ENCODE data around the gene GET4.
"Not testable (repeated sequence)": the region's sequence is repeated elsewhere in the genome, so short reads cannot be mapped to it uniquely, and the experiment has no call there.

Gene GET4

GRCh38 chr7:898460-898854 is 22.1 kb downstream of the GET4 start:
- no peak overlapping the region for H3K4me3 ChIP-seq (ENCODE audit: low read depth, low read length)

GRCh38 chr7:898855-899681 is 22.7 kb downstream of the GET4 start:
- no peak overlapping the region for H3K4me3 ChIP-seq (ENCODE audit: low read depth, low read length)

GRCh38 chr7:899806-900205 is 23.5 kb downstream of the GET4 start:
- no peak overlapping the region for H3K4me3 ChIP-seq (ENCODE audit: low read depth, low read length)

GRCh38 chr7:900331-901040 is 24.1 kb downstream of the GET4 start:
- no peak overlapping the region for H3K4me3 ChIP-seq (ENCODE audit: low read depth, low read length)

GRCh38 chr7:901041-901387 is 24.7 kb downstream of the GET4 start:
- no peak overlapping the region for H3K4me3 ChIP-seq (ENCODE audit: low read depth, low read length)

- no peak overlapping the region for H3K4me3 ChIP-seq (ENCODE audit: low read depth, low read length)
Observed at GRCh38 chr7:901388-902154, 25.2 kb downstream of the GET4 start.

- H3K4me3 ChIP-seq (ENCODE audit: low read depth, low read length): no peak overlapping the region
Observed at GRCh38 chr7:902996-903395, 26.6 kb downstream of the GET4 start.

GRCh38 chr7:903921-904755 is 27.8 kb downstream of the GET4 start:
- no peak overlapping the region for H3K4me3 ChIP-seq (ENCODE audit: low read depth, low read length)

- H3K4me3 ChIP-seq (ENCODE audit: low read depth, low read length): no peak overlapping the region
Observed at GRCh38 chr7:904847-905246, 28.5 kb downstream of the GET4 start.

- no peak overlapping the region for H3K4me3 ChIP-seq (ENCODE audit: low read depth, low read length)
Observed at GRCh38 chr7:906776-907157, 30.4 kb downstream of the GET4 start.

- H3K4me3 ChIP-seq (ENCODE audit: low read depth, low read length): no peak overlapping the region
Observed at GRCh38 chr7:907158-907980, 31.0 kb downstream of the GET4 start.

- H3K4me3 ChIP-seq (ENCODE audit: low read depth, low read length): no peak overlapping the region
Observed at GRCh38 chr7:908159-908581, 31.8 kb downstream of the GET4 start.

GRCh38 chr7:908591-909357 is 32.4 kb downstream of the GET4 start:
- not testable (repeated sequence) for H3K4me3 ChIP-seq (ENCODE audit: low read depth, low read length)

GRCh38 chr7:909358-910329 is 33.3 kb downstream of the GET4 start:
- no peak overlapping the region for H3K4me3 ChIP-seq (ENCODE audit: low read depth, low read length)

GRCh38 chr7:910441-910861 is 34.1 kb downstream of the GET4 start:
- H3K4me3 ChIP-seq (ENCODE audit: low read depth, low read length): no peak overlapping the region

- H3K4me3 ChIP-seq (ENCODE audit: low read depth, low read length): no peak overlapping the region
Observed at GRCh38 chr7:910931-911431, 34.6 kb downstream of the GET4 start.

- no peak overlapping the region for H3K4me3 ChIP-seq (ENCODE audit: low read depth, low read length)
Observed at GRCh38 chr7:911791-912480, 35.6 kb downstream of the GET4 start.

Measured in iPS-11a (cell line).